G401.6 (cell line): ENCODE results near the gene ZFP37.
"Not testable (repeated sequence)": the region's sequence is repeated elsewhere in the genome, so short reads cannot be mapped to it uniquely, and the experiment has no call there.

Experiments
- FAIRE-seq: peaks from 2 replicates; lab custom pipeline; 2012; peaks lifted over from hg19 to GRCh38; lab: Jason Lieb, UNC

ZFP37 gene

DNA sequence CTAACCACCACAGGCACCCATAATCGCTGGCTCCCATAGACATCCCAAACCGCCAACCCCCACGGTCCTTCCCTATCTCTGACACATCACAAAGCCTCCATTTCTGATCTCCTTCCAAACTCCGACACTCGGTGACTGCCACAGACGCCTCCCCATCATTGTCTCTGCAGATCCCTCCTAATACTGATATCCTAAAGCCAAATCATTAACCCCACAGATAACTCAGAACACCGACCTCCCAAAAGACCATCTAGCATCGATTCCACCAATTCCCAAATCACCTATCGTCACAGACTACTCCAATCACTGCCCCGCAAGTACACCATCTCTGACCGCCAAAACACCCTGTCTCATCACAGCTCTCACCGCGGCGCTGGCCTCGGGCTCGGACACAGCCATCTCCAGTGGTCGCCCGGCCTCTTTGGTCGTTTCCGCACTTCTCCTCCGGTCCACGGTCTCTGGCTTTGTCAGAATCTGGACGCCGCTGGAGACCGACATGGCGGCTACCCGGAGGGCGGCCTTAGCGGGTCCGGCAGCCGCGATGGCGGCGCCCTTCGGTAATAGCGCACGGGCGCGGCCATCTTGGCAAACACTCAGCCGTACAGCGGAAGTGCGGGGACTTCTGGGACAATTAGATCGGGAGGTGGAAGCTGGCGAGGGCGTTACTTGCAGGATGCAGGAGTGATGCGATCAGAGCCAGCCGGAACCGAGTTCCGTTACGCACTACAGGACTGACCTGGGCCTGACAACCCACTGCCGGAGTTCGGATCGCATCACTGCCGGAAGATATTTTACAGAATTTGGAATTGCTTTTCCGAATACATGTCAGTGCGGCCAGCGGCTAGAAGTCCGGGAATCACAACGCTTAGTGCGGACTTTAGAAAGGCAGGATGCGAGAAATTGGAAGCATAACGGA lies at the start of gene ZFP37:
ZFP37 (minus strand) TSS at position 534 of the 916 bp plus-strand sequence; CDS start at position 498, 36 bp downstream.
- FAIRE-seq, result peak; percentile 96

DNA sequence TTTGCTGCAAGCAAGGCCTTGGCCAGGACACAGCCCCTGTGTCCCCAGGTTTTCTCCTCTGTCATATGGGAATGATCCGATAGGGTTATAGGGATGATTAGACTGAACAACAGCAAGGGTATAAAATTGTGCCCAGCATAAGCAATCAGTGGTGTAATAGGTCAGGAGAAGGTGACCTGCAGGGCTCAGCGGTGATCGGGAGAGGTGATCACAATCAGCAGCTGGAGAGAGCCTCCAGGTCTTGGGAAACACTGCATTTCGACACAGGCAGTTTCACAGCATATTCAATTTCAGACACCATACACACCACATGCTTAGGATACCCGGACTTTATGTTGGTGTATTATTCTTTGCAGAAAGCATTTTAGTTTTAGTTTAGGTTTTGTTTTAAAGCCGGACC lies 48.8 kb upstream of the ZFP37 start:
- not testable (repeated sequence) for FAIRE-seq

DNA sequence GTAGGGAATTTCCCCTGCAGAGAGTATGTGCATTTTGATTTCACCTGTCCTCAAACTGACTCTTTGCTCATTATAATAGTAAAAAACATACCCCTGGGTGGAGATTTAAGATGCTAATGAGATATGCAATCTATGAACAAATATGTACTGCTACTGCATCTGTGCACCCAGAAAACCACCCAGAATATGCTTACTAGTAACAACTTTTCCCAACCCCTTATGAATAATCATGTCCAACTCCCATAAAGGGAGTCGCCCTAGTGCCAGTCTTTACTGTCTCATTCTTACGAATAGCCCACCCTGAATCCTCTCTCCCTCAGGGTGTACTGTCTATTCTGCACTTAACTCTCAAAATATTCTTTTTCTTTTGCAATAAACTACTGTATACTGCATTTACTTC lies 39.0 kb upstream of the ZFP37 start:
- FAIRE-seq, result no peak

GRCh38 chr9:113089924-113090323 lies 33.4 kb upstream of the ZFP37 start:
- not testable (repeated sequence) for FAIRE-seq

- not testable (repeated sequence) for FAIRE-seq
Measured at GRCh38 chr9:113089143-113089505, 32.6 kb upstream of the ZFP37 start.

GRCh38 chr9:113088456-113089142 lies 32.1 kb upstream of the ZFP37 start:
- not testable (repeated sequence) for FAIRE-seq

GRCh38 chr9:113062932-113063310 lies 6.4 kb upstream of the ZFP37 start:
- not testable (repeated sequence) for FAIRE-seq

DNA sequence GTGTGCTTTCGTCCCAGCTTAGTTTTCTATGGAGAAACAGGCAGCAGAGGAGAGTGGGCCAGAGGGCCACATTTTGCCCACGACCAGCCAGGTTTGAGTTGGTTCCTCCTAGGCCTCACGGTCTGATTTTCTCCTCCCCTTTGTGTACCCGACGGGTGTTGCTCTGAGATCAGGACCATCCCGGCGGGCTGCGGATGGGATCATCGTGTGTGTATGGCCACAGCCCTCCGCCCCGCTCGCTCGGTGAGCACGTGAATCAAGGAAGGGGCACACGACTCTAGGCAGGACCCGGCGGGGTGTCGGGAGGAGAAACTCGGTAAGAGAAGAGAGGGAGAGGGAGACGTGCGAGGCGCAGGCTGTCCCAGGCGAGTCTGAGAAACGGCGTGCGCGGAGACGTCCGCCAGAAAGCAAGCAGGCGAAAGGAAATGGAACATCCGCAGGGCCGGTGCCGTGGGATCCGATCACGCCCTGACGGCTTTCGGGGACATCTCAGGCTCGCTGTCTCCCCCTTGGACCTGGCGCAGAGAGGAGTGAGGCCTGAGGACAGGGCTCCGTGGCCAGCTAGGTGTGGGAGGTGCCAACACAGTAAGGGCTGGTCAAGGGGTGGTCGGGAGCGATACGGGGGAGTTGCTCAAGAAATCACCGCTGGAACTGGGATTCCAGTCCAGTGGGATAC lies 5.9 kb upstream of the ZFP37 start:
- FAIRE-seq, result not testable (repeated sequence)

GRCh38 chr9:113061072-113061850 lies 4.7 kb upstream of the ZFP37 start:
- FAIRE-seq, result not testable (repeated sequence)

DNA sequence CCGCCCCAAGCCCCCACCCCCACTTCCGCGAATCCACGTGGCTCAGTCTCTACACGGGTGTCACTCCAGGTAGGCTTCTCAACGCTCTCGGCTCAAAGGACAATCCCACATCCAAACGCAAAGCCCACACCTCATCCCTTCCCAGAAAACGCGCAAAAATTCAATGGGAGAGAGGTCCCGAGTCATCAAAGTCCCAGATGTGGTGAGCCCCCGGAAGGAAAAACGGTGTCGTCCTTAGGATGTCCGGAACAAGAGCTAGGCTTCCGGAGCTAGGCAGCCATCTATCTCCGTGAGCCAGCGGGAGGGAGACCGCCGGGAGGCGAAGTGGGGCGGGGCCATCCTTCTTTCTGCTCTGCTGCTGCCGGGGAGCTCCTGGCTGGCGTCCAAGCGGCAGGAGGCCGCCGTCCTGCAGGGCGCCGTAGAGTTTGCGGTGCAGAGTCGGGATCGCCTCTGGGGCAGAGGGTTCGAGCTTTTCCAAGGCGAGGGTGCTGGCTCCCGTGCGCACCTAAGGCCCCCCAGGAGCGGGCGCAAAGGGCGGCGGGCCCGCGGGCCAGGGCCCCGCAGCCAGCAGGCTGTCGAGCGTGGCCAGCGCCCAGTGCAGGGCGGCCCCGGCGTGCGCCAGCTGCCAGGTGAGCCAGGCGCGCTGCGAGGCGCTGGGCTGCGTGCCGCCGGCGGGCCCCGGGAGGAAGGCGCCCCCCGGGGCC lies 3.2 kb upstream of the ZFP37 start:
- FAIRE-seq, result not testable (repeated sequence)

DNA sequence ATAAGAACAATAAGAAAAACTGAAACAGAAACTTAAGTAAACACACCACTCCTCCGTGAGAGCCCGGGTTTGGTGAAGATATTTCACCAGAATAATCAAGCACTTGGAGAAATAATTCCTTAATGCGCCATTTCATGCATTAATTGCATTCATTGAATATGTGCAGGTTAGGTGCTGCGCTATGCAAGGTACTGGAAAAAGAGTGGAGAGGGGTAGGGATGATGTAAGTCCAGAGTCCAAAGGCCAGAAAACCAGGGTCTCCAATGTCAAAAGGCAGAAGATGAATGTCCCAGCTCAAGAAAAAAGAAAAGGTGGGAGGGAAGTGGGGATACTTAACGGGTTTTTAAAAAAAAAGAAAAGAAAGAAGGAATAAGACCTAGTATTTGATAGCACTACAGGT lies 669 bp upstream of the ZFP37 start:
- no peak for FAIRE-seq

DNA sequence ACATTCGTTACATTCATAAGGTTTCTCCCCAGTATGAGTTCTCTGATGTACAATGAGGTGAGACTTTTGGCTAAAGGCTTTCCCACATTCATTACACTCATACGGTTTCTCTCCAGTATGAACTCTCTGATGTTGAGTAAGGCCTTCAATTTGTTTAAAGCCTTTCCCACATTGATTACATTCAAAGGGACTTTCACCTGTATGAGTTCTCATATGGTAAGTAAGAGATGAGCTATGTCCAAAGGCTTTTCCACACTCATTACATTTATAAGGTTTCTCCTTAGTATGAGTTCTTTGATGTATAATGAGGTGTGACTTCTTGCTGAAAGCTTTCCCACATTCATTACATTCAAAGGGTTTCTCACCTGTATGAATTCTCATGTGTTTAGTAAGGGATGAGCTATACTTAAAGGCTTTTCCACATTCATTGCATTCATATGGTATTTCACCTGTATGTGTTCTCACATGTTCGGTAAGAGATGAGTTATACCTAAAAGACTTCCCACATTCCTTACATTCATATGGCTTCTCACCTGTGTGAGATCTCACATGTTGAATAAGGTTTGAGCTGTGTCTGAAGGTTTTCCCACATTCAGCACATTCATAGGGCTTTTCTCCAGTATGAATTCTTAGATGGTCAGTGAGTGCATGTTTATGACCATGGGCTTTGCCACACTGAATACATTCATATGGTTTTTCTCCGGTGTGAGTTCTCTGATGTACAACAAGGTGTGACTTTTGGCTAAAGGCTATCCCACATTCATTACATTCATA lies 13.5 kb downstream of the ZFP37 start:
- FAIRE-seq, result no peak

GRCh38 chr9:113026200-113026599 lies 30.3 kb downstream of the ZFP37 start:
- no peak for FAIRE-seq

GRCh38 chr9:113018247-113018646 lies 38.3 kb downstream of the ZFP37 start:
- FAIRE-seq, result no peak

DNA sequence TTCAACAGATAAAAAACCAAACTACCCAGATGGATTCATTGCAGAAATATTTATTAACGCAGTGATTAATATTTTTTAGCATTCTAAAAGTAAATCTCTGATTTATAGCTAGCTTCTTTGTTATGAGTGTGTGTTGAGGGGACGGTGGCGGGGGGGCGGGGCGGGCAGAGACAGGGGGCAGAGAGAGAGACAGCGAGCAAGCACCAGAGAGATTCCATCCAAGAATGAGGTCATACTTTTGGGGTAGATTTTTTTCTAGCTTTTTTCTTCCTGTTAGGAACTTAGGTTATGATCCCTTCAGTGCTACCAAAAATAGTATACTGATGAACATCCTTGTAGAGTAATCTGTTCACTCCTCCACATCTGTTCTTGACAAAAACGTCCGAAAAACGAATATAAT lies 44.0 kb downstream of the ZFP37 start:
- FAIRE-seq, result no peak

DNA sequence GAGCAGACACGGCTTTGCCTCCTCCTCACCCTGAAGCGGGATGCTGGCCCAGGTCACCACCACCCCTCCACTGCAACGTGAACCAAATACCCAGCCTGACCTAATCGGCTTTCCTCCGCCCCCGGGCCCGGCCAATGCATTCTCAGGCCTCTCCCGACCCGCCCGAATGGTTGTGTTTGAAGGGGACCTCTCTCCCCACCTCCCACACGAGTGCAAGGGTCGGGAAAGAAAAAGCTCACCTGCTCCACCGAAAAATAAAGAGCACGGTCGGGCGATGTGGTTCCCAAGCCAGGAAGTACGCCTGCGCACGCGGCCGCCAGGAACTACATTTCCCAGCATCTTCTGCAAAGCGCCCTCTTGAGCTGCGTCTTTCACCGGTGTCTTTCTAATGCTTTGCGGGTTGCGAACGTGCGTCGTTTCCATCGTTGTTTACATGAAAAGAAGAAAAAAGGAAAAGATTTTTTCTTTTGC lies 44.6 kb downstream of the ZFP37 start, which contains the start of gene ZNF883:
ZNF883 (minus strand) TSS at position 282 of the 471 bp plus-strand sequence.
- no peak for FAIRE-seq

- FAIRE-seq, result no peak
Measured at GRCh38 chr9:113005777-113006176, 50.7 kb downstream of the ZFP37 start.

DNA sequence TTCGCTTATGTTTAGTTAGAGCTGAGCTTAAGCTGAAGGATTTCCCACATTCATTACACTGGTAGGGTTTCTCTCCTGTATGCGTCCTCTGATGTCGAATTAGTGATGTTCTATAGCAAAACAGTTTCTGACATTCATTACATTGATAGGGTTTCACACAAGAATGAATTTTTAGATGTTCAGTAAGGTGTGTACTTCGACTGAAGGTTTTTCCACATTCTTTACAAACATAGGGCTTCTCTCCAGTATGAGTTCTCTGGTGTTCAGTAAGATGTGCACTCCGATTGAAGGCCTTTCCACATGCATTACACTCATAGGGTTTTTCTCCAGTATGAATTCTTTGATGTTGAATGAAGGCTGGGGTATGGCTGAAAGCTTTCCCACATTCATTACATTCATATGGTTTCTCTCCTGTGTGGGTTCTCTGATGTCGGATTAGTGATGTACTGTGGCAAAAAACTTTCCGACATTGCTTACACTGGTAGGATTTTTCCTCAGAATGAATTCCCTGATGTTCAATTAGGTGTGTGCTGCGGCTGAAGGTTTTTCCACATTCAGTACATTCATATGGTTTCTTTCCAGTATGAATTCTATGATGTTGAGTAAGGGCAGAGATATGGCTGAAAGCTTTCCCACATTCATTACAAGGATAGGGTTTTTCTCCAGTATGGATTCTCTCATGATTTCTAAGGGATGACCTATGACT lies 59.1 kb downstream of the ZFP37 start:
- no peak for FAIRE-seq
